Measurements from ENCODE around the gene SPEF1. TPM values are rescaled to one million over a fixed set of nuclear protein-coding genes. Genes with fewer than 3 reads are reported as not detected.
"Not testable (repeated sequence)": the region's sequence is repeated elsewhere in the genome, so short reads cannot be mapped to it uniquely, and the experiment has no call there.

The SPEF1 gene
- total RNA-seq, 1 experiment from 2014 or later = 0.20 TPM

DNA sequence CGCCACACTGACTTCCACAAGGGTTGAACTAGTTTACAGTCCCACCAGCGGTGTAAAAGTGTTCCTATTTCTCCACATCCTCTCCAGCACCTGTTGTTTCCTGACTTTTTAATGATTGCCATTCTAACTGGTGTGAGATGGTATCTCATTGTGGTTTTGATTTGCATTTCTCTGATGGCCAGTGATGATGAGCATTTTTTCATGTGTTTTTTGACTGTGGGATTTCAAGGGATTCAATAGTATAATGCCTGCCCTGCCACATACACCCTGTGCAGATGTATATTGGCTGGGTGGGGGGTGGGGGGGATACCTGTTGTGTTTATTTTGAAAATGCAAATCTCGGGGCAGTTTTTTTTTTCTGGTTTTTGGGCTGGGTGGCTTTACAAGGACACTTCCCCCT, 12.9 kb upstream of the SPEF1 start:
- DNase-seq (ENCODE audit: extremely low read depth, low read depth) = not testable (repeated sequence)

- DNase-seq (ENCODE audit: extremely low read depth, low read depth) = not testable (repeated sequence)
Observed at GRCh38 chr20:3789201-3789600, 8.0 kb upstream of the SPEF1 start.

- peak; percentile 60 for DNase-seq (ENCODE audit: extremely low read depth, low read depth)
Observed at GRCh38 chr20:3788685-3789155, 7.5 kb upstream of the SPEF1 start.

DNA sequence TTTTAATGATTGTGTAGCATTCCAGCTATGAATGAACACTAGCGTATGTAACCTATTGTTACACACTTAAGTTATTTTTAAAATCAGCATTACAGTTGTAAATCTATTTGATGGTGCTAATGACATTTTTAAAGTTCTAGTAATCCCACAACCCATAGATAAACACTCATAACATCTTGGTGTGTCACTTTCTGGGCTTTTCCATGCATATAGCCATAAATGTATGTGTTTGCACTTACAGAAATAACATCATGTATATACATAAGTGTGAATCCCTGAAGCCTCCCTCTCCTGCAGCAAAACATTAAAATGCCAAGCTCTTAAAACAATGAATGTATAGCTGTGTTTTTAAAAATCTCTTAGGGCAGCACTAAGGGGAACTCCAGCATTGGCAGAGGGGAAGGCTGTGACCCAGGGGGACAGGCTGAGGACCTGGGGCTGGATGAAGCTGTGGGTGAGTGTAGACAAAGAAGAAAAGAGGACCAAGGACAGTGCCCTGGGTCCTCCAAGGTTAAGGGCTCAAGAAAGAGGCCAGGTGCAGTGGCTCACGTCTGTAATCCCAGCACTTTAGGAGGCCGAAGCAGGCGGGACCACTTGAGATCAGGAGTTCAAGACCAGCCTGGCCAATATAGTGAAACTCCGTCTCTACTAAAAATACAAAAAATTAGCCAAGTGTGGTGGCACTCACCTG, 6.2 kb upstream of the SPEF1 start:
- DNase-seq (ENCODE audit: extremely low read depth, low read depth) = no peak

GRCh38 chr20:3786665-3787323, 5.5 kb upstream of the SPEF1 start, which contains the start of gene CENPB:
Gene CENPB, minus strand, starts transcription at chr20:3786740. Its CDS starts 257 bp downstream, at chr20:3786483.
- peak; percentile 83 for DNase-seq (ENCODE audit: extremely low read depth, low read depth)

DNA sequence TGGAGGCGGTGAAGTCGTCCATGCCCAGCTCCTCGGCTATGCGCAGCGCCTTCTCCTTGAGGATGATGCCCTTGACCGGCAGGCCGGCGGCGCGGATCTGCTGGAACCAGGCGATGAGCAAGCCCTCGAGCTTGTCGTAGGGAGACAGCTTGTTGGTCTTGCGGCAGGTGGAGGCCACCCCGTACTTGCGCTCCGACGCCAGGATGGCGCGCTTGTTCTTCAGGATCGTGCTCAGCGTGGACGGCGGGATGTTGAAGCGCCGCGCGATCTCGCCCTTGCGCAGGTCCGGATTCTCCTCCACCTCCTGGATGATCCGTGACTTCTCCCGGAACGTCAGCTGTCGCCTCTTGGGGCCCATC, 4.9 kb upstream of the SPEF1 start:
- DNase-seq (ENCODE audit: extremely low read depth, low read depth) = no peak

GRCh38 chr20:3785240-3786125, 4.2 kb upstream of the SPEF1 start:
- no peak for DNase-seq (ENCODE audit: extremely low read depth, low read depth)

DNA sequence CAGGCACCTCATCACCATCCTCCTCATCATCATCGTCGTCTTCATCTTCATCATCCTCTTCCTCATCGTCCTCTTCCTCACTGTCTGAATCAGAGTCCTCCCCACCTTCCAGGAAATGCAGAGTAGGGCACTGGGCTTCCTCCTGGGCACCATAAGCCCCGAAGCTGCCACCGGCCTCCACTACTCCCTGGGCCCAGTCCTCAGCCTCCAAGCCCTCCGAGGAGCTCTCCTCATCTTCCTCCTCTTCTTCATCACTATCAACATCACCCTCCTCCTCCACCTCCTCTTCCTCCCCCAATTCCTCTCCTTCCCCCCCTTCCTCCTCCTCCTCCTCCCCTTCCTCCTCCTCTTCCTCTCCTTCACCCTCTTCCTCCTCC, 3.6 kb upstream of the SPEF1 start:
- no peak for DNase-seq (ENCODE audit: extremely low read depth, low read depth)

DNA sequence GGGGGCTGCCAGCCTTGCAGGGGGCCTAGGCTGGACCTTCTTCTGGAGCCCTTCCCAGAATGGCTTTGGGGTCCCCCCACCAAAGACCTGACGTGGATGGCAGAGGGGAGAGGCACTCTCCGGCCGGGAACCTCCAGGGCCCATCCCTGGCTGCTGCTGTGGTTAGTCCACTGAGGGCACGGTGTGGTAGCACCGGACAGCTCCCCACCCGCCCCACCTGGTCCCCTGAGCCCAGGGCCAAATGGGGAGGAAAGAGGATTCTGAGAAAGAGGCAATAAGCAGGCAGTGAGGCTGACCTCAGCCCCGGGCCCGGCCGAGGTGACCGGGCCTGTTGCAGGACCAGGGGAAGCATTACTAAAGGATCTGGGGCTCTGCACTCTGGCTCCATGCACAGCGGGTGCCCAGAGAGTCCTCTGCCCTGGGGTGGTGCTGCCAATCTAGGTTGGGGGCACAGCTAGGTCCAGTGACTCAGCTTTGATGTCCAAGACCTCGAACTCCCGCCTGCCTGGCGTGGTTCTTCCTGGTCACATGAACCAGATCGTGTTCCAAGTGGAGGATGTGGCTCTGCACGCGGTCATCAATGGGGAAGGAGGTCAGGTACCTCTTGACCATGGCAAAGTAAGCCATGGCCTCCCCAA, 3.1 kb upstream of the SPEF1 start:
- no peak for DNase-seq (ENCODE audit: extremely low read depth, low read depth)

GRCh38 chr20:3783511-3784195, 2.4 kb upstream of the SPEF1 start:
- no peak for DNase-seq (ENCODE audit: extremely low read depth, low read depth)

GRCh38 chr20:3783068-3783489, 1.8 kb upstream of the SPEF1 start:
- no peak for DNase-seq (ENCODE audit: extremely low read depth, low read depth)

DNA sequence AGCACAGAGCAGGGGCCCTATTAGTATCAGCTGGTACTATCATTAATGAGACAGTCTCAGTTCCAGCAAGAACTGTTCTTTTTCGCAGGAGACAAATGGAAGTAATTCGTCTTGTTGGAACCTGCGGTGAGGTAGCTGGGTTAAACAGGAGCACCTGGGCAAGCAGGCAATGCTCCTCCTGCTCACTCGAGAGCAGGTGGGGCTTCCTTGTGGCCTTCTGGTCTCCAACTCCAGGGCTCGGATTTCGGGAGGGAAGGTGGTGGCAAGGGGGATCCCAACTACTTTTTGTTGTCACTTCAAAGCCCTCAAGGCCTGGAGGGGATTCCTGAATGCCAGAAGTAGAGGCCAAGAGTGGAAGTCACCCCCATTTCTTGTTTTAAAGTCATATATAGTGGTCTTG, 1.3 kb upstream of the SPEF1 start:
- no peak for DNase-seq (ENCODE audit: extremely low read depth, low read depth)

- no peak for DNase-seq (ENCODE audit: extremely low read depth, low read depth)
Observed at GRCh38 chr20:3778976-3779375, 2.3 kb downstream of the SPEF1 start.

DNA sequence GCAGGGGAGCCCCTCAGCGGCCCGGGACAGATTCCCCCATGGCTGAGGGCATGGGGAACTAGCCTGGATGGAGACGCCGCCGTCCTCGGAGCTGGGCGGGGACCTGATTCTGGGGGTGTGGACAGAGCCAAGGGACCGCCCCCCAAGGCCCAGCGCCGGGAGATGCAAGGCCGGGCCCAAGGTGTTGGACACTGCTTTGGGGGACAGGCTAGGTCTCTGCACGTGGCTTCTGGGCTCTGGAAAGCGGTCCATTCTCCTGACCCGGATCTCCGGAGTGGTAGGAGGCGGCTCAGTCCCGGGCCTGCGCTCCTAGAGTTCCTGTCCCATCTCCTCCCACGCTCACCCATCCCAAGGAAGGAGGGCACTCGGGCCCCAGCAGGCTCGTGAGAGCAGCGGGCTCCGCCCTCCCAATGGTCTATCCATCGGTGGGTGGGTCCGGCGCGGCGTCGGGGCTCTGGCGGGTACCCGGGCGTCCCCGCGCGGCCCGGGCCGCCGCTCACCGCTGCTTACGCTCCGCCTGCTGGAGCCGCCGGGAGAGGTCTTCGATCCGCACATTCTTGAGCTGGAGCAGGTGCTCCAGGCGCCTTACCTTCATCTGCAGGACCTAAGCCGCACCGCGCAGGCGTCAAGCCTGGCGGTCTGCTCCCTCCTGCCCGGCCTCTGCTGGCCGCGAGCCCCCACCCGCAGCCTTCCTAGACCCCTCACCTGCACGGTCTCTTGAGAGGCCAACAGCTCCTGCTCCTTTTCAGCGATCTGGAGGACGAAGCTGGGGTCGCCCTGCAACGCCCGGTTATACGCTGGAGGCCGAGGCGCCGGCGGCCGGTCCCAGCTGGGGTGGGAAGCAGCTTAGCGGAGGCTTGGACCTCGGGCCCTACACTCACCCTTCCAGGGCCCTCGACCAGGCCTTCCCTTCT, 3.3 kb downstream of the SPEF1 start:
- DNase-seq (ENCODE audit: extremely low read depth, low read depth) = no peak

DNA sequence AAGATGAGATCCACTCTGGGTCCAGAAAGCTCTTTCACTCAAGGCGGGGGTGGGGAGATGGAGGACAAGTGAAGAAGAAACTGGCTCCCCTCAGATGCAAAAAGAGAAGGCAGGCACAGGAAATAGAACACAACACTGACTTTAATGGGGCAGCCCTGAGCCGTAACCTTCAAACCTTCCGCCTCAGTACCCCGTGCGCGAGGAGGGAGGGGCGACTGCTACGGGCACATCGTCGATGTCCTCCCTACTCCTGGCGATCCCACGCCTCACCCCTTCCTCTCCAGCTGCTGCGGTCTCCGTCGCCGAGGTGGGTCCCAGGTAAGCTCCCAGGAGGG, 3.9 kb downstream of the SPEF1 start:
- DNase-seq (ENCODE audit: extremely low read depth, low read depth) = no peak

- no peak for DNase-seq (ENCODE audit: extremely low read depth, low read depth)
Observed at GRCh38 chr20:3775457-3776108, 5.7 kb downstream of the SPEF1 start.

- no peak for DNase-seq (ENCODE audit: extremely low read depth, low read depth)
Observed at GRCh38 chr20:3771552-3772058, 9.6 kb downstream of the SPEF1 start.

DNA sequence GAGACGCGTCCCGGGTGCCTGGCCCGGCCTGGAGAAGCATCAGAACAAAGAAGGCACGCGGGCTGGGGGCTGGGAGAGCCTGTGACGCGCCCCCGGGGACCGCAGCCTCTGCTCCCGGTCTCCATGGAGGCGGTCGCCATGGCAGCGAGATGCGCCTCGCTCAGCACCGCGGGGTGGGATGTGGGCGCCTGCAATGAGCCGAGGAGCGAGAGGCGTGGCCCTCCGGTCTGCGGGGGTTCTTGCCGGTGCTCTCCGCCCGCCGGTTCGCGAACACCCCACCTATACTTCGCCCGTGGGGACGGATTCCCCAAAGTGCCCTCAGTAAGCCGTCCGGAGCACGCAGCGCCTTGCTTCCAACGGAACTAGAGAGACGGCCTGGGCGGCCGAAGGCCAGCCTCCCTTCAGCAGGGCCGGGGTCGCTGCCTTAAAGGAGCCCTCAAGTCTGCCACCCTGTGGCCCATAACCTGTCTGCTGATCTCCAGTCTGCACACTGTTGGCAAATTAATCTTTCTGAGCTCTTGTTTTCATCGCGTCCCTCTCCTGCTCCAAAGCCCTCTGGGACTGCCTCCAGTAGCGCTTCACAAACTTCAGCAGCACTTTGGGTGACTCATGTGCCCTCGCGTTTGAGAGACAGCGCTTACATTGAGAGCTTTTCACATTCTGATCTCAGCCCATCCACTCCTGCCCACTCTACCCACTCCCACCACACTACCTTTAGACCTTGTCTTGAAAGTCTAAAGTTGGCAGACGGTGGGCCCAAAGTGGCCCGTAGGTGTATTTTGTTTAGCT, 12.7 kb downstream of the SPEF1 start:
- peak; percentile 53 for DNase-seq (ENCODE audit: extremely low read depth, low read depth)

All from NCI-H460 (cell line).